ENCODE measurements around the gene ASB9.

GRCh38 chrX:15244421-15244820, 25.5 kb downstream of the ASB9 start:
- TF ChIP-seq CTCF (IDR thresholded peaks at IDR 0.05) (no peak), POLR2A (IDR thresholded peaks at IDR 0.05) (no peak), POLR2AphosphoS5 (IDR thresholded peaks at IDR 0.05) (no peak), EP300 (IDR thresholded peaks at IDR 0.05) (no peak)
